ENCODE measurements around the gene PSMB7. TPM values are rescaled to one million over a fixed set of nuclear protein-coding genes. Genes with fewer than 3 reads are reported as not detected.

The PSMB7 gene
- polyA plus RNA-seq, 1 donor, result 201 TPM

Other genes with a start within 250 kb of the PSMB7 start
- 27.2 TPM for gene NEK6, start 157.5 kb downstream of the PSMB7 start, polyA plus RNA-seq (ENCODE audit: insufficient read length)
- 0.10 TPM for gene ADGRD2, start 35.0 kb upstream of the PSMB7 start, polyA plus RNA-seq (ENCODE audit: insufficient read length)
- not detected for gene NR5A1, start 92.0 kb upstream of the PSMB7 start, polyA plus RNA-seq (ENCODE audit: insufficient read length)